Activated naive CD4-positive, alpha-beta T cell (primary cell): ENCODE measurements around the gene YDJC.
"Not testable (repeated sequence)": the region's sequence is repeated elsewhere in the genome, so short reads cannot be mapped to it uniquely, and the experiment has no call there.

Source experiments
- DNase-seq, 4 experiments: peaks; one replicate each; lab custom pipeline; 2025; lab: John Stamatoyannopoulos, UW

The YDJC gene, protein sequence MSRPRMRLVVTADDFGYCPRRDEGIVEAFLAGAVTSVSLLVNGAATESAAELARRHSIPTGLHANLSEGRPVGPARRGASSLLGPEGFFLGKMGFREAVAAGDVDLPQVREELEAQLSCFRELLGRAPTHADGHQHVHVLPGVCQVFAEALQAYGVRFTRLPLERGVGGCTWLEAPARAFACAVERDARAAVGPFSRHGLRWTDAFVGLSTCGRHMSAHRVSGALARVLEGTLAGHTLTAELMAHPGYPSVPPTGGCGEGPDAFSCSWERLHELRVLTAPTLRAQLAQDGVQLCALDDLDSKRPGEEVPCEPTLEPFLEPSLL

DNA sequence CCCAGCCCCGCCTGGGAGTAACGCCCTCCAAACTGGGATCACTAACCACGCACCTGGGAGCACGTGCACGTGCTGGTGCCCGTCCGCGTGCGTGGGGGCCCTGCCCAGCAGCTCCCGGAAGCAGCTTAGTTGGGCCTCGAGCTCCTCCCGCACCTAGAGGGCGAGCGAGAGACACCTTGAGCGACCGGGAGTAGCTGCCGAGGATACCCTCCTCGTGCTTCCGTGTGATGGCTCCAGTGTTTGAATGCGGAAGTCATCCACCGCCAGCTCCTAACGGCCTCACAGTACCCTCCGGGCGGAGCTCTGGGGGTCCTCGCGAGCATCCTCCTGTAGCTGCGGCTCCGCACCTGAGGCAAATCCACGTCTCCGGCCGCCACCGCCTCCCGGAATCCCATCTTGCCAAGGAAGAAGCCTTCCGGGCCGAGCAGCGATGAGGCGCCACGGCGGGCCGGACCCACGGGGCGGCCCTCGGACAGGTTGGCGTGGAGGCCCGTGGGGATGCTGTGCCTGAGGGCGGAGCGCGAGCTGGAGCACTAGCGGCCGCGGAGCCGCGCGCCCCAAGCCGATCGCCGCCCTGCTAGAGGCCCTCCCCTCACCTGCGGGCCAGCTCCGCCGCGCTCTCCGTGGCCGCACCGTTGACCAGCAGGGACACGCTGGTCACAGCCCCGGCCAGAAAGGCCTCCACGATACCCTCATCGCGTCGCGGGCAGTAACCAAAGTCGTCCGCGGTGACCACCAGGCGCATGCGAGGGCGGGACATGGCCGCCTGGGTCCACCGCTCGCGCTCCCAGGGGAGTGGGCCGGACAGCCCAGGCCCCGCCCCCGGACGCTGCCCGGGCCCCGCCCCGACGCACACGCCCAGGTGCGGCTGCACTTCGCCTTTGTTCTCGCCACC is at the start of gene YDJC:
Gene YDJC, minus strand, starts transcription at position 768 of the 895 bp plus-strand sequence. Its CDS starts 8 bp downstream, at position 760.
- DNase-seq, result peak; percentile 81 to 95 (median 91)

DNA sequence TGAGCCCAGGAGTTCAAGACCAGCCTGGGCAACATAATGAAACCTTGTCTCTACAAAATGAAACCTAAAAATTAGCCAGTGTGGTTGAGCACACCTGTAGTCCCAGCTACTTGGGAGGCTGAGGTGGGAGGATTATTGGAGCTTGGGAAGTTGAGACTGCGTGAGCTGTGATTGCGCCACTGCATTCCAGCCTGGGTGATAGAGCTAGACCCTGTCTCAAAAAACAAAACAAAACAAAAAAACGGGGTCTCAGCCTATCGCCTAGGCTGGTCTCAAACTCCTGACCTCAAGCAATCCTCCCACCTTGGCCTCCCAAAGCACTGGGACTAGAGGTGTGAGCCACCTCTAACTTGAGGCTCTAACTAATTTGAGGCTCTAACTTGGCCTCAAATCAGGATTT is 49.6 kb upstream of the YDJC start:
- no peak for DNase-seq

DNA sequence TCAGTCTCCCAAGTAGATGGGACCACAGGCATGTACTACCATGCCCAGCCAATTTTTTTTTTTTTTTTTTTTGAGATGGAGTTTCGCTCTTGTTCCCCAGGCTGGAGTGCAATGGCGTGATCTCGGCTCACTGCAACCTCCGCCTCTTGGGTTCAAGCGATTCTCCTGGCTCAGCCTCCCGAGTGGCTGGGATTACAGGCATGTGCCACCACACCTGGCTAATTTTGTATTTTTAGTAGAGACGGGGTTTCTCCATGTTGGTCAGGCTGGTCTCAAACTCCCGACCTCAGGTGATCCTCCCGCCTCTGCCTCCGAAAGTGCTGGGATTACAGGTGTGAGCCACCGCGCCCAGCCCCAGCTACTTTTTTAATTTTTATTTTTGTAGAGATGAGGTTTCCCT is 49.0 kb upstream of the YDJC start:
- not testable (repeated sequence) for DNase-seq

DNA sequence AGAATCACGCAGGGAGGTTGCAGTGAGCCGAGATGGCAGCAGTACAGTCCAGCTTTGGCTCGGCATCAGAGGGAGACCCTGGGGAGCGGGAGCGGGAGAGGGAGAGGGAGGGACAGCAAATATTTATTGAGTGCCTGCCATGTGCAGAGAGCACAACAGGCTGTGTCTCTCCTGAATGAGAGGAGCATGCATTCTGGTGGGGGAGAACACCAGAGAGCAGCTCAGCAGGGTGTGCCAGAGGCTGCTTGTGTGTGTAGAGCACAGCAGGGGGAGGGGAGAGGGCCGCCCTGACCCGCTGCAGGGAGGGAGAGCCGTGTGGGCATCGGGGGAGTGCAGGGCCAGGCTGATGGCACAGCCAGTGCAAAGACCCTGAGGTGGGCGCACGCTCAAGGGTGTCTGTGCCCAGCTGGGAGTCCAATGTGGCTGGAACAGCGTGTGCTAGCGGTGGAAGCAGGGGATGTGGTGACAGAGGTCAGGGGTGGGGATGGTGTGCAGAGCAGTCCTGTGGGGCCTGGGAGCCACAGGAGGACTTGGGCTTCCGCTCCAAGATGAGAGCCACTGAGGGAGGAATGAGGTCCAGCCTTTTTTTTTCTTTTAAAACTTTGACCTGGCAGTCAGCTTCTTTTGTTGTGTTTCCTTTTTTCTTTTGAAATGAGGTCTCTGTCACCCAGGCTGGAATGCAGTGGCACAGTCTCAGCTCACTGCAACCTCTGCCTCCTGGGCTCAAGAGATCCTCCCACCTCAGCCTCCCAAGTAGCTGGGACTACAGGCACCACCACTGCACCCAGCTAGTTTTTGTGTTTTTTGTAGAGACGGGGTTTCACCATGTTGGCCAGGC is 48.0 kb upstream of the YDJC start:
- no peak for DNase-seq

DNA sequence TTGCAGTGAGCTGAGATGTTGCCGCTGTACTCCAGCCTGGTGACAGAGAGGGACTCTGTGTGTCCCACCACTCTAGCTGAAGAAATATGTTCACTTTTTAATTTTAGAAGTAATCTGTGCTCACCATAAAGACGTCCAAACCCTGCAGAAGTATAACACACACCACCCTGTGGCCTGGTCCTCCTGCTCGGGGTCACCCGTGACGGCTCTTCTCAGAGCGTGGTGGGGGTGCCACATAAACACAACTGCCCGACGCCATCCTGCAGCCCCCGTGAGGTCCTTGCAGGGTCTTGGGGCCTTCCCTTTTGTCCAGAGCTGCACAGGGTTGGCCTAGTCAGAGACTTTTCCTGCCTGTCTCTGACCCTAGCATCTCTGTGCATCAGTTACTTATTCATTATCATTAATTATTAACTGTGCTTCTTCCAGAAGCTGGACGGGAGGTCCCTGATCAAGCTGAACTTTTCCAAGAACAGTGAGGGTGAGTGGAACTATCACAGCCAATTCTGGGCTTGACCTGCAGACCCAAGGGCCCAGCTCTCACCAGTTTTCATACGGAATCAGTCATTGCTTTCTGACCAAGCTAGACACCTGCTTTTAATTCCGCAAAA is 44.9 kb upstream of the YDJC start:
- no peak for DNase-seq

DNA sequence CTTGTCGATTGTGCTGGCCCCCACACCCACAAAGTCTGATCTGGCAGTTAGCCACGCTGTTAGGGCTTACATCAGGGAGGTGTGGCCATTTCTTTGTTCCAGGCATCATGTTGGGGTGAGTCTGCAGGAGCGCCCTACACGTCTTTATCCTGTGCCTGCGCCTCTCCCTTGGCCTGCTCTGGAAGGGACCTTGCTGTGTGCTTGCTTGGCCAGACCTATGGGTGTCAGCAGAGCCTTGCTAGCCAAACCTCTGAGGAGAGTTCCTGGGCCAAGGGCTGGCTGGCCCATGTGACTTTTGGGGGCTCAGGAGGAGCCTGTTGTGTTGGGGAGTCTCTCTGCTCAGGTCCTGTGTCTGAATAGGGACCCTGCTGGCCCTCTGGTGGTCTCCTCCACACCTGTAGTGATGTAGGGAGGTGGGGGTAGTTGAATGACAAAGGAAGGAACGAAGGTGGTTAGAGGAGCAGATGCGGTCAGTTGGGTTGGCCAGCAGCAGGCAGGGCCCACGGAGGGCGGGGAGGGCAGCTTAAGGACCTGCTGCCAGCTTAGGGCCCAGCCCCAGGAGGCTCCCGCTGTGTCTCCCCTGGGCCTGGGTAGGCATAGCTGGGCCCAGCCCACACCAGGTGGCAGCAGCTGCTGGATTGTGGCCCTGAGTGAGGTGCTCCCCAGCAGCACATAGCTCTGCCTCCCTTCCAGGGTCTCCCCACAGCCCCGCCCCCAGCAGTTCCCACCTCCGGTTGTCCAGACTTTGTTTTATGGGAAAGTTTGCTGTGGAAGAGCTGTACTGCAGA is 43.9 kb upstream of the YDJC start:
- no peak for DNase-seq

DNA sequence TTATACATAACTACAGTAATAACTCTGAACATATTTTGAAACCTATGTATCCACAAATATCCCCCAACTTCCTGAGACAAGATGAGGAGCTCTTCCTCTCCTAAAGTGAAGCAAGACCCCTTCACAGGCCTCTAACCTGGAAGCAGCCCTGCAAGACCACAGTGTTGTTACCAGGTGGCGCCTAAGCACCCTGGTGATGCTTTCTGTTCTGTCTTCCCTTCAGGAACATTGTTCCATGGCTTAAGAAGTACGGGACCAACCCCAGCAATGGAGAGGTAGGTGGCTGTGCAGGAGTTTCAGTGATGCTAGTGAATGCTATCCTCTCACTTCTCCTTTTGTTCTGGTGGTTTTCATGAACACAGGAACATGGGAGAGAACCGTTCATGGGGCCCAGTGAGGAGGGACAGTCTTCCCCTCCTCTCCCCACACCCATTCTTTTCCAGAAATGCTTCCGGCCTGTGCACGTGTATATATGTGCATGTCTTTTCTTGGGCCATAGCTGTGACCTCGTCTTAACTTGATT is 42.3 kb upstream of the YDJC start:
- no peak for DNase-seq

DNA sequence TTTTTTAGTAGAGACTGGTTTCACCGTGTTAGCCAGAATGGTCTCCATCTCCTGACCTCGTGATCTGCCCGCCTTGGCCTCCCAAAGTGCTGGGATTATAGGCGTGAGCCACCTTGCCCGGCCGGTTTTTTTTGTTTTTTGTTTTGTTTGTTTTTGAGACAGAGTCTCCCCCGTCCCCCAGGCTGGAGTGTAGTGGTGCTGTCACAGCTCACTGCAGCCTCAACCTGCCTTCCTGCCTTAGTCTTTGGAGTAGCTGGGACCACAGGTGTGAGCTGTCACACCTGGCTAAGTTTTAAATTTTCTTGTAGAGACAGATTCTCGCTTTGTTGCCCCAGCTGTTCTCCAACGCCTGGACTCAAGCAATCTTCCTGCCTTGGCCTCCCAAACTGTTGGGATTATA is 39.2 kb upstream of the YDJC start:
- no peak for DNase-seq

DNA sequence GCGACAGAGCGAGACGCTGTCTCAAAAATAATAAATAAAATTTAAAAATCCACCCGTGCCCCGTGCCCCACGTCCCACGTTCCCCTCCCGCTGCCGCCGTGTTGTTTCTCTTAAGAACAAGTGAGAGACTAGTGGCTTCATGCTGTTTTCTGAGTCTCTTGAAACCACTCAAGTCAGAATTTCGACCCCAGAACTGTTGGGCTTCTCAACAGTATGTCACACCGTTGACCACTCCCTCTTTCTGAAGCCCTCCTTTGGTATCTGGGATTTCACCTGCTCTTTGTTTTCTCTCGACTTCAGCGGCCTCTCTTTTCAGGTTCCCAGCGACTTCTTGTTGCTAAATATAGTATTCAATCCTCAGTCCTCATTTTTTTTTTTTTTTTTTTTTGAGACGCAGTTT is 37.0 kb upstream of the YDJC start:
- DNase-seq, result no peak

DNA sequence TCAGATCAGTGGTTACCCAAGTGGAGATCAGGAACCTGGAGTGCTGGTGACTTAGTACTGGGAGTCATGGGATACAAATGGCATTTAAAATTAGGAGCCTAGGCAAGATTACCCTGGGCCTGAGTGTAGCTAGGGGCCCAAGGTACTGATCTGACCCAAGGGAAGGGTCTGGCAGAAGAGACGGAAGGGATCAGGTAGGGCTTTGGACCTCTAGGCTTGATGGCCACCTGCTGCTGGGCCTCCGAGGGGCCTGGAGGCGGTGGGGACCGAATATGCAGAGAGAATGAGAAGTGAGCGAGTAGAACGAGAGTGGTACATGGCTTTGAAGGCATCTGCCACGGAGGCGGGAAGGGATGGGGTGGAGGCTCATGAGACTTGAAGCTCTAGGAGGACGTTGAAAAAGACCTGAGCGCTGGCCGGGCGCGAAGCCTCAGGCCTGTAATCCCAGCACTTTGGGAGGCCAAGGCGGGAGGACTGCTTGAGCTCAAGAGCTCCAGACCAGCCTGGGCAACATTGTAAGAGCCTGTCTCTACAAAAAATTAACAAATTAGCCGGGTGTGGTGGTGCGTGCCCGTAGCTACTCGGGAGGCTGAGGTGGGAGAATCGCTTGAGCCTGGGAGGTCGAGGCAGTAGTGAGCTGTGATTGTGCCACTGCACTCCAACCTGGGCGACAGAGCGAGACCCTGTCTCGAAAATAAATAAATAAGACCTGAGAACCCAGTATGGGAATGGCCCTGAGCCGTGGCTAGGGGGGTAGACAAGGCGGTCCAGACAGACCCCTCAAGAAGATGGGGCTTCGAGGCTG is 35.4 kb upstream of the YDJC start:
- DNase-seq, result no peak

DNA sequence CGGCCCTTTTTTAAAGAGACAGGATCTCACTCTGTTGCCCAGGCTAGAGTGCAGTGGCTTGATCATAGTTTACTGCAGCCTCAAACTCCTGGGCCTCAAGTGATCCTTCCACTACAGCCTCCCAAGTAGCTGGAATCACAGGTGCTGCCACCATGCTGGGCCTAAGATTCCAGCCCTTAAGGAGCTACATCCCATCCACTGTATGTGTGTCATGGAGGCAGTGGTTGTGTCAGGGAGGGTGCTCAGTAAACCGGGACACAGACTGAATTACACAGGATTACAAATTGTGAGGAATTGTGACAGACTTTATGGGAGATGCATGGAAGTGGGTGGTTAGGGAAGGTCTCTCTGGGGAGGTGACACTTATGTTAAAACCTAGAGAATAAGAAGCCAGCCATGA is 33.9 kb upstream of the YDJC start:
- DNase-seq, result no peak

DNA sequence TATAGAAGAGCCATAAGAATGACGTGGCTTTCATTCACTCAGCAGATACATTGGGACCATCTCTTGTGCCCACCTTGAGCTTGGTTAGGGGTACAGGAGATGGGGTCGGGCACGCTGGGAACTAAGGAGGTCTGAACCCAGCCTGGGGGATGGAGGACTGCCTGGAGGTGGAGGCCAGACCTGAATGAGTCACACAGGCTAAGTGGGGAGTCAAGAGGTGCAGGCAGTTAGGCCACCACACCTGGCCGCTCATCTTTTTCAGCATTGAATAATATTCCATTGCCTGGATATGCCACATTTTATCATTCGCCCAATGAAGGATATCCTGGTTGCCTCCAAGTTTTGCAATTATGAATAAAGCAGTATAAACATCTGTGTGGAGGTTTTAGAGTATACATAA is 32.2 kb upstream of the YDJC start:
- DNase-seq, result no peak

DNA sequence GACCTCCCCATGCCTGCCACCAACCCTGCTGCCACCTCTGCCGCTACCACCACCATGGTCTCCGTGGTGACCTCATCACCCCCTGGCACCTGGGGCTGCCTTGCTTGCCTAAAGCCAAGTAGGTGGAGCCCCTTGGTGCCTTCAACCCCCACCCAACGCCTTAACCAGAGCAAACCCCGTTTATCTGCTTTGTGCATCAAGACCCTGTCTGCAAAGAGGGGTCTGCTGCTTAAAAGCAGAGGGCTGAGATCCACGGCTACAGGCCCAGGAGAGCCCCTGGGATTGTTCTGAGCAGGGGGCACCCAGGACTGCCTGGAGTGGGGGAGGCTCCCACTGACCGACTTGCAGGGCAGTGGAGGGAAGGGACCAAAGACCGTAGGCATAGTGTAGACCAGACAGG is 31.1 kb upstream of the YDJC start:
- DNase-seq, result no peak

DNA sequence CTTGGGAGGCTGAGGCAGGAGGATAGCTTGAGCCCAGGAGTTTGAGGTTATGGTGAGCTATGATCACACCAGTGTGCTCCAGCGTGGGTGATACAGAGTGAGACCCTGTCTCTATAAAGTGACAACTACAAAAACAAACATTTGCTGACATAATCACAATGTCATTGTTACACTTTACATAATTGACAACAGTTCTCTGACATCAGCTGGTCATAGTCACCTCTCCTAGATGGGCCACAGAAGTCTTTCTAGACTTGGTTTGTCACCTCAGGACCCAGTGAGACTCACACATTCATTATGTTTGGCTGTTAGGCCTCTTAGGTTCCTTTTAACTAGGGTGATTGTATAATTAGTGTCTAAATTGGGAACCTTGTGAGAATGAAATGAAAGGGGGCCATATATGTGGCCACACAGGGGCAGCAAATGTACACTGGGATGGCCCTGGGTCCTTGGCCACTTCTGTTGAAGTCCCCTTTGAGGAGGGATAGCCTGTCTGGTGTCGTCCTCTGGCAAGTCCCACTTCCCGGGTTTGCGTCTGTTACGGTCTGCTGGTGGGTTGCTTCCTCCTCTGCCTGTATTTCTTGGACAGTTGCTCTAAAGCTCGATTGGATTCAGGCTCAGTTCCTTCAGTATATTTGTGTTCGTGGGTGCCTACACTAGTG is 30.2 kb upstream of the YDJC start:
- no peak for DNase-seq

DNA sequence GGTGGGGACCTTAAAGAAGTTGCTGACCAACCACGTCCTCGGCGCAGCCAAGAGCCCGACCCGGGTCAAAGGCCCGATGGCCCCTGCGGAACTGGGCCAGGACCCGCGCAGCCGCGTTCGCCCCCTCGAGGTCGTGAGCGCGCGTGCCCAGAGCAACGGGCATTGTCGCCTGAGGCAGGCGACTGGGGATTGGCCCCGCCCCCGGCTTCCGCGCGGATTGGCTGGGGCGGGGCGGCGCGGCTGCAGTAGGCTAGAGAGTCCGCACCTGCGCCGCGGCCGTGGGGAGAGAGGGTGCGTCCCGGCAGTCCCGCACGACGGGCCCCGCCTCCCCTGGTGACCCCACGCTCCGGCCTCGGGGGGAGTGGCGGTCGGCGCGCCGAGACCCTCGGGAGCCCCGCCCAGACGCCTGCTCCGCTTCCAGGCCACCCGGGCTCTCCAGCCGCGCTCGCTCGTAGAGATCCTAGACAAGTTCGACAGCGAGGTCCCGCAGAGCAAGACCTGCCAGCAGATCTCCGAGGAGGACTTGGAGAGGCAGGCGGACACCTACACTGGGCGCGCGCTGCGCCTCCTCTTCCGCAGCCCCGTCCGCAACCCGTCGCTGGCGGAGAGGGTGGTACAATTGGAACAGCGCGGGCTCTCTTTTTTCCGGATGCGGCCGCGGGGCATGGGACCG is 27.7 kb upstream of the YDJC start:
- peak; percentile 31 to 63 (median 42) for DNase-seq

DNA sequence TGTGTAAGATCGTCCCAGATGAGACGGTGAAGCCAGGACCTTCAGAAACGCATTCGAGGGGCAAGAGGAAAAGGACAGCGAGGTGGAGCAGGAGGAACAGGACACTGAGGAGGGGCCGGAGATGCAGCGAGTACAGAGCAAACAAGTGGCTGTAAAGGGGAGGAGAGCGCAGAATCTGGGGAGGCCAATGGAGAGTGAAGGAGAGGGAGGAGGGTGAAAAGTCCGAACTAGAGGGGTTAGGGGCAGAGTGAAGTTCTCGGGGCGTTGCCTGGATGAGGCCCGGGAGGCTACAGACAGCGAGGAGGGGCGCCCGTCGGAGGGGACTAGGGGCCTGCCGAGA is 27.2 kb upstream of the YDJC start:
- no peak for DNase-seq

DNA sequence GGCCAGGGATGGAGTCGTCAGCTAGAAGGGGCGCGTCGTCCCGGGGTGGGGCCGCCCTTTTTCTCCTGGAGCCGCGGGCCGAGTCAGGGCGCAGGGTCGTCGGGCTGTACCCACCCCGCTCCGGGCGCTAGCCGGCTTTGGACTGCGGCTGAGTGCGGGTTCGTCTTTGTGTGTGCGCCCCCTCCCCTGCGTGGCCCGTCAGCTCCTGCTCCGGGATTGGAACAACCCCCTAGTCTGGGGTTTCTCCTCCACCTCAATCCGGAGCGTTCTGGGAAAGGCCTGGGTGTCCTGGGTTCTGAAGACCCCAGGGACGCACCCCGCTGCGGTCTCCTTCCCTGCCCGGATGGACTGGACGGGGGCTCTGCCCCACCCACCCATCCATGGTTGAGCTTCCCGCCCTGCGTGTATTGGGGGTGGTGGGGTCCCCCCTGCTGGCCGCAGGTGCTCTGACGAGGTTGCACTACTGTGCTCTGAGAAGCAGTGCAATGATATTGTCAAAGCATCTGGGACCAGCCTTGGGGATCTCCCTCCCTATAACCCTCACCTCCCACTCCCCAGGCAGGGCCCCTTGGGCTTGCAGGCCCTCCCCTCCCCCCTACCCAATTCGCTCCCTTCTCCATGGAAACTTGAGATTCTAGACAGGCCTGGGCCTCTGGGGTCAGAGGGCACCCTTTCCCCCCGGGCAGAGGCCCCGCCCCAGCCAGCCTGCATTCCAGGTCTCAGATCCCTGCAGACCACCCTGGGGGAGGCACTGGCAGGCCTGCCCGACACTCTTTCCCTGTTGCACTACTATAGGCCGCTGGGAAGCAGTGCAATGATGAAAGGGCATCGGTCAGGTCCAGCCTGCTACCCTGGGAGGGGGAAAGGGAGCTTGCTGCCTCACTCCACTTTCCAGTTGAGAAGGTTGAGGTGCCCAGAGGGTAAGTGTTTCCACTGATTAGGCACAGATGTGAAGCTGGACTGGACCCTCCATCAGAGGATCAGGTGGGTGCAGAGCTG is 23.0 kb upstream of the YDJC start:
- DNase-seq, result no peak
